ENCODE data around the gene DSC3. TPM values are rescaled to one million over a fixed set of nuclear protein-coding genes. Genes with fewer than 3 reads are reported as not detected.
"Not testable (repeated sequence)": the region's sequence is repeated elsewhere in the genome, so short reads cannot be mapped to it uniquely, and the experiment has no call there.

Gene DSC3
- total RNA-seq, 1 donor from 2014 or later, result not detected

- DNase-seq (ENCODE audit: low read depth), result not testable (repeated sequence)
Measured at GRCh38 chr18:30978091-30978490, 64.5 kb downstream of the DSC3 start.

GRCh38 chr18:30971338-30971956 is 71.1 kb downstream of the DSC3 start:
- peak; percentile 50 for DNase-seq (ENCODE audit: low read depth)

GRCh38 chr18:30970196-30970816 is 72.2 kb downstream of the DSC3 start:
- peak; percentile 26 for DNase-seq (ENCODE audit: low read depth)

- DNase-seq (ENCODE audit: low read depth), result no peak
Measured at GRCh38 chr18:30969670-30970170, 72.8 kb downstream of the DSC3 start.

GRCh38 chr18:30967701-30968100 is 74.8 kb downstream of the DSC3 start:
- DNase-seq (ENCODE audit: low read depth), result no peak

- no peak for DNase-seq (ENCODE audit: low read depth)
Measured at GRCh38 chr18:30965237-30965636, 77.3 kb downstream of the DSC3 start.

GRCh38 chr18:30960661-30961060 is 81.9 kb downstream of the DSC3 start:
- DNase-seq (ENCODE audit: low read depth), result no peak

- DNase-seq (ENCODE audit: low read depth), result no peak
Measured at GRCh38 chr18:30957066-30957465, 85.5 kb downstream of the DSC3 start.

GRCh38 chr18:30954262-30954661 is 88.3 kb downstream of the DSC3 start:
- no peak for DNase-seq (ENCODE audit: low read depth)

GRCh38 chr18:30945761-30946160 is 96.8 kb downstream of the DSC3 start:
- no peak for DNase-seq (ENCODE audit: low read depth)

- DNase-seq (ENCODE audit: low read depth), result no peak
Measured at GRCh38 chr18:30944773-30945417, 97.6 kb downstream of the DSC3 start.

- DNase-seq (ENCODE audit: low read depth), result no peak
Measured at GRCh38 chr18:30940952-30941539, 101.5 kb downstream of the DSC3 start.

Other genes starting within 250 kb of the DSC3 start
- not detected in 2 replicates for gene DSC2, start 59.7 kb upstream of the DSC3 start, total RNA-seq
- not detected in 2 replicates for gene DSC1, start 120.1 kb upstream of the DSC3 start, total RNA-seq